ENCODE data around the gene SNW1. TPM values are rescaled to one million over a fixed set of nuclear protein-coding genes. Genes with fewer than 3 reads are reported as not detected.
"Not testable (repeated sequence)": the region's sequence is repeated elsewhere in the genome, so short reads cannot be mapped to it uniquely, and the experiment has no call there.

SNW1 gene
- polyA plus RNA-seq, 3 donors = 93.7 to 101 (median 99.3) TPM

DNA sequence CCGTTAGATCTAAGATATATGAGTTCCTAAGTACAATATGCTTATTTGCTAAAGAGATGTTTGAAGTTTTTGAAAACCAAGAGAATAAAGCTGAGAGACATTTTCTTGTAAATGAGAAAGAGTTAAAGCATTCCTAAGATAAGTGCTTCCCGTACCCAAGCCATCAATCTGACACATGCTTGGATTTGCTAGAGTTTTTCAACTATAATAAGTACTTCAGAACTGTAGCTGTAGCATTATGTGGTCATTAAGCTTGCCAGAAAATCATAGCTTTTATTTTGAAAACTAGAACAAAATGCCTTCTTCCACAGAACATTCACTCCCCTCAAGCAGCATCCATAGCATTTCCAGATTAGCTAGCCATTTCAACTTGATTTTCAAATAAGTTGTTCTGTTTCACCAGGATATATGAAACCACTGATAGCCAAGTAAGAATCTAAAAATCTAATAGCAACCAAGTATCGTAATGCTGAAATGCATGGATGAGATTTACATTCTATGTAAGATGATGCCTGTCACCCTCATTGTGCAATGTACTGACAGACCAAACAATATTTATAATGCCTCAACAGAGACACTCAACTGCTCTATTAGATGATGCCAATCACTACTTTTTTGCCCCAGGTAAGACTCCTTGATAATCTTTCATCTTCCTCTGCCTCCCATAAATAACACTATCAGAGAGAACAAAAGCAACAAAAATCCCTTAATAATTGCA is 8.0 kb downstream of the SNW1 start:
- no peak for DNase-seq (ENCODE audit: low read depth in 3 of 3, low spot score in 2 of 3)

DNA sequence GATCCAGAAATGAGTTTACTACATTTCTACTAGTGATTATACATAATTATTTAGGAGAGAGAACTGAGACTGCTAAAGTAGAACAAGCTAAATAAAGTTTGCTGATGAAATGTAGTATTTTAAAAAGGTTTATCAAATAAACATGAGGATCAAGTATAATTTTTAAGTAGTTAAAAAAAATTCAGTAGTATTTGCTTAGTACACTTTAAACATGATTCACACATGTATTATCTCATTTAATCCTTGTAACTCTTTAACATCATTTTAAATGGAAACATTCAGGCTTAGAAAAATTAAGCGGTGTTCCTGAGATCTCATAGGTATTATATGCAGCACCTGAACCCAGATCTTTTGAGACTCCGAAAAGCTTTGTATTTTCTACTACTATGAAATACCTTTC is 8.7 kb downstream of the SNW1 start:
- DNase-seq (ENCODE audit: low read depth in 3 of 3, low spot score in 2 of 3) = no peak

- not testable (repeated sequence) for DNase-seq (ENCODE audit: low read depth in 3 of 3, low spot score in 2 of 3)
Measured at GRCh38 chr14:77747425-77747824, 13.5 kb downstream of the SNW1 start.

DNA sequence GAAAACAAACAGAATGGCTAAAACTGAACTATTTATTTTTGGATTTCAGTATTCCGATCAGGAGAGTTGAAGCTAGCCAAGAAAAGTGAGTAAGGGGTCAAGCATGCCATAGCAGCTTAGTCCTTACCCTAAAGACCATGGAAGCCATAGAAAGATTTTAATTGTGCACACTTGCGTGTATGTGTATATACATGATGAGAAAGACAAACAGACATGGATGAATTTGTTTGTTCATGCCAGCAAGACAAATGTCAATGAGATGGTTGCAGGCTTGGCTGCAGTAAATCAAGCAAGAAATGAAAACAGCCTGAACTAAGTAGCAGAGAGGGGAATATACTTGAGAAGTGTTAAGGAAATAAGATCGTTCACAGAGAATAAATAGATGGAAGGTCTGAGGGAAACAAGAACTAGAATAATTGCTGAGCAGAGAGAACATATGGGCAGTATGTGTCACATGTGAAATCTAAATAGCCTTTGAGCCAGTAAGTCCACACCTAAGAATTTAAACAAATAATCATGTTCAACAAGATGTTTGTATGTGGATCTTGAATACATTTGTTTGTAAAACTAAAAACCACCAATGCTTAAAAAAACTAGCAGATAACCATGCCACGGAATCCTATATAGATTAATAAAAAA is 14.8 kb downstream of the SNW1 start:
- DNase-seq (ENCODE audit: low read depth in 3 of 3, low spot score in 2 of 3) = no peak

DNA sequence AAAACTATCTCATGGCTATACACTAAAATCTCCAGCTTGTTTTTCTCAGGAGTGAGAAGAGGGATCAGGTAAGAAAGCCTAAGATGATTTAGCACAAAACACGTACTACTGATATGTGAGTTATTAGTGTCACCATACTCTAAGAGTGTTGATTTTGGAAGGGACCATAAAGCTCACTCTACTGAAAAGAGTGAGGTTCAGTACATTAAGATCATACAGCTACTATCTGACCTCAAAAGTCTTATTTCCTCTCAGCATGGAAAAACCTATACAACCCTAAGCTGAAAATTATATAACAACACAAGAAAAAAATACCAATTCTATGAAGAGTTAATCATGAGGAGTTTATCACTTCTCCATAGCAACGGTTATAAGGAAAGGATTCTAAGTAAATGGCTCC is 19.5 kb downstream of the SNW1 start:
- DNase-seq (ENCODE audit: low read depth in 3 of 3, low spot score in 2 of 3) = no peak

- no peak for DNase-seq (ENCODE audit: low read depth in 3 of 3, low spot score in 2 of 3)
Measured at GRCh38 chr14:77738559-77739250, 22.3 kb downstream of the SNW1 start.

DNA sequence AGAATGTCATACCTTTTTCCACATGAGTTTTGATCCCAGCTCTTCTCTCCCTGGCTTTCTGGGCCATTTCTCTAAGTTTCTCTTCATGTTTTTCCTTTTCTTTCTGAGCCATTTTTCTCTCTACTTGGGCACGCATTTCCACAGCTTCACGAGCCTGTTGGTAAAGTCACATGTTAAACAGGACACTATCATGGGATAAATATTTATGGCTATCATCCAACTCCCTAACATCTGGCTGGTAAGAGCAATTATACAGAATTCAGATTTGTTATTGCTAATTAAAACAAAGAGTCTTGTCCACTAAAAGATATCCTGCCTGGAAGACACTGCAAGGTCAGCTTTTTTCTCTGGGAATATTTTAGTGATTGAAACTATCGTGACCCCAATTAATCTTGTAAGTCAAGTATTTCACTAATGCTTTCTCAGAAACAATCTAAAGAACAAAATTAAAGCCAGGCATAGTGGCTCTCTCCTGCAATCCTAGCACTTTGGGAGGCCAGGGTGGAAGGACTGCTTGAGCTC is 29.9 kb downstream of the SNW1 start:
- DNase-seq (ENCODE audit: low read depth in 3 of 3, low spot score in 2 of 3) = no peak

- no peak for DNase-seq (ENCODE audit: low read depth in 3 of 3, low spot score in 2 of 3)
Measured at GRCh38 chr14:77722301-77722700, 38.7 kb downstream of the SNW1 start.

- no peak for DNase-seq (ENCODE audit: low read depth in 3 of 3, low spot score in 2 of 3)
Measured at GRCh38 chr14:77721437-77721836, 39.5 kb downstream of the SNW1 start.

- DNase-seq (ENCODE audit: low read depth in 3 of 3, low spot score in 2 of 3) = no peak
Measured at GRCh38 chr14:77717608-77718305, 43.2 kb downstream of the SNW1 start.

GRCh38 chr14:77714926-77715325 is 46.0 kb downstream of the SNW1 start:
- no peak for DNase-seq (ENCODE audit: low read depth in 3 of 3, low spot score in 2 of 3)

DNA sequence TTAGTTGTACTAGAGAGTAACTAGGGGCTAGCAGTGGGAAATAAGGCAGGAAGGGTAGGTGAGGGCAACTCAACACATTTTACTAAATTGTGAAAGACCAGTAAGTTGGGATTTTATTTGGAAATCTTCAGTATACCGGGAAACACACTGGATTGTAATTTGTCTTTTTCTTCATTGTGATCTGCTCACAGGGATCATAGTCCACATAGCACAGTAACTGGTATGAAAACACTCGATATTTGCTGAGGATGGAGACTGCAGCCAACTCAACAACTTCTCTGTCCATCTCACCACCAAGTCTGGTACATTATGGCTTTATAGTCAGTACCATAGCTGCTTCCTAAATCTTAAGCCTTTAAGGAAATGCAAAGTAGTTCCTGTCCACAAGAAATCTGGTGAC is 50.6 kb downstream of the SNW1 start:
- DNase-seq (ENCODE audit: low read depth in 3 of 3, low spot score in 2 of 3) = no peak

DNA sequence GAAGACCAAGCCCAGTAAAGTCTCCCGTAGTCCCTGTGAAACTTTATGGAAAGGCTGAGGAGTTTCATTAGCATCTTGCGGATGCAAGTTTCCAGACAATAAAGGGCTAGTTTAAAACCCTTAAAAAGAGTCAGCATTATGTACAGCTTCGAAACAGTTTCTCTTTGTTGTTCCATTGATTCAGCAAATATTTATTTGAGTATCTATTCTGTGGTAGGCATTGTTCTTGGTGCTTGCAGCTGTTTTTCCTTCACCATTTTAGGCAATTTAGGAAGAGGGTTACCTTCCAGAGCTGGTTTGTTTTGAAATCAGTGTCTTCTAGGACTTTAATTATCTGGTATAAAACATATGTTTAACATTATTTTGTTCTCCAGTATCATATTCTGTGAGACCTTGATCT is 51.5 kb downstream of the SNW1 start:
- DNase-seq (ENCODE audit: low read depth in 3 of 3, low spot score in 2 of 3) = no peak

DNA sequence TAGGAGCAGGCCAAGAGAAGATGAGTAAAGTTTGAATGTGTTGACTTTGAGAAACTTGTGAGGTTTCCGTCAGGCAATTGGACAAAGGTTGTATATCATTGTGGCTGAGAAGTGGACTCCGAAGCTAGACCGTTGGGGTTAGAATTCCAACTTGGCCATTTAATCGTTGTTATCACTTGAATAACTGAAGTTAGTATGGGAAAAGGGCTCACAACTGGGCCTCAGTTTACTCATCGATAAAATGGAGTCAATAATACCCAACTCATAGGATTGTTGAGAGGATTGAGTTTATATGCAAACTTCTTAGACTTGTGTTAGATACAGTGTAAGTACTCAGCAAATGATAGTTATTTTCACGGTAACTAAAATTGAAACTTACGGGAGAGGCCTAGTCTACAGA is 52.2 kb downstream of the SNW1 start:
- DNase-seq (ENCODE audit: low read depth in 3 of 3, low spot score in 2 of 3) = no peak

- DNase-seq (ENCODE audit: low read depth in 3 of 3, low spot score in 2 of 3) = peak; percentile 76 to 88 (median 86)
Measured at GRCh38 chr14:77707724-77708408, 53.1 kb downstream of the SNW1 start, which contains the start of the genes ALKBH1 and SLIRP. TSS of gene ALKBH1 (minus strand) at chr14:77708023. CDS start at chr14:77708004, 19 bp downstream. TSS of gene SLIRP (plus strand) at chr14:77708103. CDS start at chr14:77708112, 9 bp downstream.

- peak; percentile 17 to 27 (median 23) for DNase-seq (ENCODE audit: low read depth in 3 of 3, low spot score in 2 of 3)
Measured at GRCh38 chr14:77707355-77707723, 53.6 kb downstream of the SNW1 start.

- DNase-seq (ENCODE audit: low read depth in 3 of 3, low spot score in 2 of 3) = no peak
Measured at GRCh38 chr14:77691259-77691658, 69.7 kb downstream of the SNW1 start.

- DNase-seq (ENCODE audit: low read depth in 3 of 3, low spot score in 2 of 3) = no peak
Measured at GRCh38 chr14:77682158-77682553, 78.8 kb downstream of the SNW1 start.

- no peak for DNase-seq (ENCODE audit: low read depth in 3 of 3, low spot score in 2 of 3)
Measured at GRCh38 chr14:77681196-77682157, 79.5 kb downstream of the SNW1 start.
